HCT116 (cell line): ENCODE measurements around the gene ARRDC1. TPM values are rescaled to one million over a fixed set of nuclear protein-coding genes. Genes with fewer than 3 reads are reported as not detected.

Source experiments
- ATAC-seq: fragments of 200-7000 bp; cut with Tn5 transposase; 2 replicates; pipeline ENCODE4 v1.9.1; 2020; ENCODE audit warnings: mild to moderate bottlenecking, moderate library complexity
- BruUV-seq: library from RNA; stranded (reverse); fragments of 400-500 nt; replicated peaks from 2 replicates; lab custom pipeline; 2021; lab: Mats Ljungman, UMichigan
- CTCF ChIA-PET: fragments of 300-600 bp; sonication (Branson Sonifier 250); formaldehyde crosslinking; loops from one replicate; lab custom pipeline; 2021; ENCODE audit warnings: antibody characterized with exemption; lab: Charles Lee
- POLR2A ChIA-PET: fragments of 300-600, 350-600 bp; sonication (Branson Sonifier 250); formaldehyde crosslinking; loops from one replicate; lab custom pipeline; 2021; ENCODE audit warnings: antibody characterized with exemption; lab: Charles Lee
- RAD21 ChIA-PET, 2 experiments: fragments of 300-600 bp; sonication (Branson Sonifier 250); formaldehyde crosslinking; loops; one replicate each; lab custom pipeline; 2023; ENCODE audit warnings: low total read pairs in 2 of 2; ENCODE audit not compliant: uncharacterized antibody in 2 of 2, unreplicated experiment in 2 of 2, low non-redundant PET in 1 of 2; lab: Charles Lee
- DNase-seq: peaks from one replicate; pipeline ENCODE4 v3.0.0-alpha.2; 2010; ENCODE audit warnings: low read depth, low spot score
- H2AFZ ChIP-seq: fragments of 200-600 bp; shearing (Covaris generic), sonication (generic); 2 replicates; pipeline ENCODE4 v1.6.1; 2017; ENCODE audit warnings: low read depth, mixed run types, mixed read lengths, antibody characterized with exemption, low read length; ENCODE audit not compliant: poor library complexity, severe bottlenecking
- H3K27ac ChIP-seq: 2 replicates; pipeline ENCODE4 v1.5.1; 2012; ENCODE audit warnings: low read depth, low read length
- H3K27me3 ChIP-seq: fragments of 200-600 bp; sonication (generic); 2 replicates; pipeline ENCODE4 v1.6.1; 2016; ENCODE audit warnings: mixed run types, low read length, mixed read lengths; ENCODE audit not compliant: insufficient read depth
- H3K36me3 ChIP-seq, 2 experiments: fragments of 200-500 bp in 1 of 2; fragments of 200-600 bp in 1 of 2; sonication (Bioruptor generic) in 1 of 2; sonication (generic) in 1 of 2; 2 replicates each; pipeline versions ENCODE4 v1.5.1 to v1.6.1; 2014 to 2016; ENCODE audit warnings: low read length in 2 of 2, inconsistent platforms in 1 of 2, mixed read lengths in 1 of 2, mixed run types in 1 of 2; ENCODE audit not compliant: insufficient read depth in 2 of 2, control insufficient read depth in 1 of 2
- H3K4me1 ChIP-seq, 2 experiments: fragments of 200-600 bp in 1 of 2; sonication (generic) in 1 of 2; 2 replicates each; pipeline versions ENCODE4 v1.5.1 to v1.6.1; 2012 to 2017; ENCODE audit warnings: low read length in 2 of 2, inconsistent platforms in 1 of 2, mild to moderate bottlenecking in 1 of 2, mixed read lengths in 1 of 2, mixed run types in 1 of 2, moderate library complexity in 1 of 2; ENCODE audit not compliant: insufficient read depth in 2 of 2, control insufficient read depth in 1 of 2
- H3K4me2 ChIP-seq: fragments of 200-600 bp; sonication (generic); 2 replicates; pipeline ENCODE4 v1.6.1; 2017; ENCODE audit warnings: mixed run types, low read length, mixed read lengths
- H3K4me3 ChIP-seq, 2 experiments: fragments of 200-600 bp in 1 of 2; sonication (generic) in 1 of 2; replicated peaks in 1 of 2; 2 replicates each; pipeline ENCODE4 v1.5.1; 2011 to 2016; ENCODE audit warnings: low read length in 2 of 2, control low read depth in 1 of 2, low read depth in 1 of 2, mild to moderate bottlenecking in 1 of 2, mixed read lengths in 1 of 2, mixed run types in 1 of 2
- H3K79me2 ChIP-seq: fragments of 200-600 bp; sonication (generic); 2 replicates; pipeline ENCODE4 v1.6.1; 2017; ENCODE audit warnings: mild to moderate bottlenecking, mixed run types, low read length, moderate library complexity, mixed read lengths; ENCODE audit not compliant: insufficient read depth
- H3K9ac ChIP-seq: fragments of 200-600 bp; sonication (generic); 2 replicates; pipeline ENCODE4 v1.6.1; 2016; ENCODE audit warnings: low read length, mixed read lengths
- H3K9me2 ChIP-seq: fragments of 200-600 bp; sonication (generic), shearing (Covaris generic); 2 replicates; pipeline ENCODE4 v1.6.1; 2017; ENCODE audit warnings: mixed run types, mild to moderate bottlenecking, moderate library complexity; ENCODE audit not compliant: insufficient read depth
- H3K9me3 ChIP-seq, 2 experiments: fragments of 200-500 bp in 1 of 2; fragments of 200-600 bp in 1 of 2; sonication (Bioruptor generic) in 1 of 2; sonication (generic) in 1 of 2; 2 replicates each; pipeline ENCODE4 v1.6.1; 2014 to 2017; ENCODE audit warnings: low read length in 2 of 2, mixed read lengths in 2 of 2, inconsistent platforms in 1 of 2, low read depth in 1 of 2, mild to moderate bottlenecking in 1 of 2, mixed run types in 1 of 2, moderate library complexity in 1 of 2; ENCODE audit not compliant: control insufficient read depth in 1 of 2, insufficient read depth in 1 of 2
- H4K20me1 ChIP-seq: fragments of 200-600 bp; sonication (generic), shearing (Covaris generic); 2 replicates; pipeline ENCODE4 v1.6.1; 2017; ENCODE audit warnings: mixed run types, mild to moderate bottlenecking, moderate library complexity; ENCODE audit not compliant: insufficient read depth
- ATF3 ChIP-seq: IDR thresholded peaks from 2 replicates; pipeline ENCODE4 v1.6.1; 2012
- CBX3 ChIP-seq: IDR thresholded peaks from 2 replicates; pipeline ENCODE4 v1.6.1; 2012; ENCODE audit warnings: low read depth
- CEBPB ChIP-seq: IDR thresholded peaks from 2 replicates; pipeline ENCODE4 v1.6.1; 2012; ENCODE audit warnings: low read depth
- EGR1 ChIP-seq: IDR thresholded peaks from 2 replicates; pipeline ENCODE4 v1.6.1; 2012; ENCODE audit warnings: low read depth
- ELF1 ChIP-seq: IDR thresholded peaks from 2 replicates; pipeline ENCODE4 v1.6.1; 2012; ENCODE audit warnings: low read depth, borderline replicate concordance
- EZH2 ChIP-seq: fragments of 200-600 bp; sonication (generic); IDR thresholded peaks from 2 replicates; pipeline ENCODE4 v1.6.1; 2017; ENCODE audit warnings: antibody characterized with exemption, mixed run types
- EZH2phosphoT487 ChIP-seq: fragments of 200-600 bp; IDR thresholded peaks from 2 replicates; pipeline ENCODE4 v1.6.1; 2018; ENCODE audit warnings: antibody characterized with exemption, borderline replicate concordance
- FOSL1 ChIP-seq: IDR thresholded peaks from 2 replicates; pipeline ENCODE4 v1.6.1; 2012; ENCODE audit warnings: low read depth
- JUND ChIP-seq: IDR thresholded peaks from 2 replicates; pipeline ENCODE4 v1.6.1; 2012
- MAX ChIP-seq: IDR thresholded peaks from 2 replicates; pipeline ENCODE4 v1.6.1; 2012
- POLR2A ChIP-seq: IDR thresholded peaks from 2 replicates; pipeline ENCODE4 v1.7.0; 2011; ENCODE audit warnings: borderline replicate concordance; ENCODE audit not compliant: insufficient read depth, insufficient read length; ENCODE audit errors: extremely low read depth
- POLR2AphosphoS5 ChIP-seq: IDR thresholded peaks from 2 replicates; pipeline ENCODE4 v1.6.1; 2011; ENCODE audit warnings: mild to moderate bottlenecking, low read depth, low read length, moderate library complexity
- RAD21 ChIP-seq: IDR thresholded peaks from 2 replicates; pipeline ENCODE4 v1.6.1; 2012; ENCODE audit warnings: low read depth, mild to moderate bottlenecking
- SIN3A ChIP-seq: IDR thresholded peaks from 2 replicates; pipeline ENCODE4 v1.6.1; 2012; ENCODE audit warnings: low read depth
- SP1 ChIP-seq: IDR thresholded peaks from 2 replicates; pipeline ENCODE4 v1.6.1; 2012; ENCODE audit warnings: low read depth
- SRF ChIP-seq: IDR thresholded peaks from 2 replicates; pipeline ENCODE4 v1.6.1; 2012; ENCODE audit warnings: low read depth
- TCF7L2 ChIP-seq: IDR thresholded peaks from 2 replicates; pipeline ENCODE4 v1.7.0; 2011; ENCODE audit warnings: borderline replicate concordance, inconsistent platforms; ENCODE audit not compliant: insufficient read depth, insufficient read length; ENCODE audit errors: extremely low read depth
- YY1 ChIP-seq: IDR thresholded peaks from 2 replicates; pipeline ENCODE4 v1.6.1; 2011; ENCODE audit warnings: low read length, low read depth, moderate library complexity, mild to moderate bottlenecking; ENCODE audit not compliant: insufficient replicate concordance; ENCODE audit errors: extremely low read depth
- ZFX ChIP-seq: fragments of 450-650 bp; IDR thresholded peaks from 2 replicates; pipeline ENCODE4 v1.6.1; 2017
- intact Hi-C: fragments of 100-400 bp; cut with micrococcal nuclease; formaldehyde crosslinking; loops from 2 replicates; pipeline ENCODE4 v1.10.0; 2022
- total RNA-seq: library from RNA; stranded (reverse); gene quantifications from one replicate; pipeline ENCODE4 v1.2.1, GENCODE V29; 2021; ENCODE audit not compliant: unreplicated experiment

Gene ARRDC1
- total RNA-seq, 1 experiment from 2014 or later: 82.8 TPM

GRCh38 chr9:137590123-137590468, 15.4 kb upstream of the ARRDC1 start:
- BruUV-seq: no TSS peak
- intact Hi-C loops: no loop called here
- Histone ChIP-seq H2AFZ (no peak overlapping the region), H3K36me3 (peaks cover 27 to 36% of the 10 kb centered on the region in 2 experiments; a peak in 3 of 4 replicates), H3K9me2 (no peaks in the 10 kb centered on the region), H3K79me2 (peaks cover 47% of the 10 kb centered on the region), H3K27me3 (no peaks in the 10 kb centered on the region), H3K4me1 (peaks cover 11 to 20% of the 10 kb centered on the region in 2 experiments; a peak in 2 of 4 replicates), H3K27ac (peak overlapping the region; percentile 75; the same call in 1 of the 2 replicates), H4K20me1 (no peaks in the 10 kb centered on the region), H3K4me2 (no peak overlapping the region), H3K4me3 (peak overlapping the region; percentile 80 to 91; a peak in 3 of 4 replicates), H3K9ac (peak overlapping the region; percentile 94), H3K9me3 (no peaks in the 10 kb centered on the region)
- ChIA-PET POLR2A (interaction anchor here (1.0 to 1.5 kb wide), 3 partner anchors 13 to 503 kb away, joined by 3 to 6 read pairs (median 4); partner anchors contain the start of genes ARRDC1 and MAN1B1), RAD21 (no interaction called here), CTCF (interaction anchor here (0.8 to 2.0 kb wide), 3 partner anchors 10 to 83 kb away, joined by 3 to 11 read pairs (median 4); partner anchors contain the start of genes ARRDC1 and DPH7)
- ATAC-seq (peak; percentile 28), DNase-seq (no peak)
- TF ChIP-seq EGR1: no peak
- peak; percentile 88 for TF ChIP-seq ZFX

DNA sequence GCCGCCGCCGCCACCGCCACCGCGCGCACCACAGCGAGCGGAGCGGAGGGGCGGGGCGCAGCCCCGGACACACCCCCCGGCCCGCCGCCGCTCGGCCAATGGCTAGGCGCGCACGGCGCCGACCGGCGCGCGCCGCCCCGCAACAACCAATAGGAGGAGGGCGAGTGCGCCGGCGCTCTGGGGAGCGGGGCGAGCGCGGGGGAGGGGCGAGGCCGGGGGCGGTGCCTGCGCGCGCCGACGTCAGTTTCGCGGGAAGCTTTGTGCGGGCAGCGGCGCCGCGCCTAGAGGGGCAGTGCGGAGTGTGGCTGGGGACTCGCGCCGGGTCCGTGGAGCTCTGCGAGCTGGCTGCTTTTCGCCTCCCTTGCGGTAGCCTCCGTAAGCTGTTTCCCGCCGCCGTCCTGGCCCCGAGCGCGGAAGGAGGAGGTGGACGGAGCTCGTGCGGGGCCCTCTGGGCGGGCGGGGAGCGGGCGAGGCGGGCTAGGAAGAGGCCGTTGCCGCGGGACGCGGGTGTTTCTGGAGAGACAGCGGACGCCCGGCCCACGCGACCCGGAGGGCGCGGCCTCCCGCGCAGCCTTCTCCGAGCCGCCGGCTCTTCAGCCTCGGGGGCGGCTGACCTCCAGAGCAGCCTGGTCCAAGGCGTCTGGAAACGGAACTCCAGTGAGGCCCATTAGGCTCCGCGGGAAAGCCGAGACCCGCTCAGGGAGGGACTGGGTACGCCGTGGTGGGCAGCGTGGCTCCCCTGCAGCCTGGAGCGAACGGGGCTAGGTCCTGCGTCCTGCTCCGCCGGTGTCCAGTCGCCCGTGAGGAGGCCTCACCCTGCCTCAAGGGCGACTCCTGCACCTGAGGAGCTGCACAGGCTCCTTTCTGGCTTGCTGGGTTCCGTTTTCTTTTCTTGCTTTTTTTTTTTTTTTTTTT, 14.8 kb upstream of the ARRDC1 start, which contains the start of gene ZMYND19:
Gene ZMYND19 (minus strand): TSS at position 44 of the 915 bp plus-strand sequence. CDS start 249 bp downstream, outside the sequence.
- H3K36me3 ChIP-seq: peaks cover 23 to 35% of the 10 kb centered on the region in 2 experiments; a peak in 3 of 4 replicates
- POLR2A ChIA-PET: interaction anchor here (1.0 to 1.5 kb wide), 4 partner anchors 12 to 504 kb away, joined by 3 to 6 read pairs (median 4); partner anchors contain the start of genes ARRDC1 and MAN1B1
- no peaks in the 10 kb centered on the region for H3K9me2 ChIP-seq
- peak within 1 kb of the TSS; percentile 75 for H3K27ac ChIP-seq
- peak within 1 kb of the TSS; percentile 80 to 91 for H3K4me3 ChIP-seq
- no peaks in the 10 kb centered on the region for H3K27me3 ChIP-seq
- H3K4me1 ChIP-seq: peaks cover 11 to 20% of the 10 kb centered on the region in 2 experiments; a peak in 2 of 4 replicates
- H4K20me1 ChIP-seq: no peaks in the 10 kb centered on the region
- H3K79me2 ChIP-seq: peaks cover 41% of the 10 kb centered on the region
- ATAC-seq (peak; percentile 94), DNase-seq (peak; percentile 62)
- no peaks in the 10 kb centered on the region for H3K9me3 ChIP-seq
- CTCF ChIA-PET: interaction anchor here (0.8 to 2.0 kb wide), 5 partner anchors 9 to 82 kb away, joined by 3 to 11 read pairs (median 4); partner anchors contain the start of genes ARRDC1 and DPH7
- H3K4me2 ChIP-seq: peak within 1 kb of the TSS; percentile 97
- intact Hi-C loops: no loop called here
- BruUV-seq: no TSS peak
- peak within 1 kb of the TSS; percentile 94 for H3K9ac ChIP-seq
- RAD21 ChIA-PET: interaction anchor here in 1 of 2 experiments (0.6 kb wide), 1 partner anchor 8 kb away, joined by 3 read pairs; no protein-coding TSS in a partner anchor
- no peak within 1 kb of the TSS for H2AFZ ChIP-seq
- TF ChIP-seq EGR1 (peak; percentile 54), CBX3 (no peak), JUND (no peak), POLR2AphosphoS5 (peak; percentile 53), TCF7L2 (peak; percentile 66), EZH2 (no peak), MAX (peak; percentile 53; the same call in 1 of the 2 replicates), EZH2phosphoT487 (no peak), YY1 (peak; percentile 28), CEBPB (no peak), ELF1 (no peak), RAD21 (no peak), ZFX (no peak; the same call in 1 of the 2 replicates), SIN3A (peak; percentile 75), SP1 (no peak; the same call in 1 of the 2 replicates), SRF (no peak), FOSL1 (no peak), POLR2A (no peak), ATF3 (no peak)
